Mesodermal cell (in vitro differentiated cells): Measurements from ENCODE around the gene HYAL2.
A peak's percentile ranks its signal among the peaks of the same experiment; 100 is the strongest.
"Not testable (repeated sequence)": the region's sequence is repeated elsewhere in the genome, so short reads cannot be mapped to it uniquely, and the experiment has no call there.

Experiments
- H3K27ac ChIP-seq: 2 replicates; pipeline ENCODE4 v1.7.0; 2013; ENCODE audit warnings: mild to moderate bottlenecking, low read depth, low read length, moderate library complexity; ENCODE audit not compliant: severe bottlenecking
- H3K36me3 ChIP-seq: 2 replicates; pipeline ENCODE4 v1.7.1; 2013; ENCODE audit warnings: mild to moderate bottlenecking, low read length, moderate library complexity; ENCODE audit not compliant: control insufficient read depth, insufficient read depth
- H3K4me1 ChIP-seq: one replicate; pipeline ENCODE4 v1.7.1; 2013; ENCODE audit warnings: mild to moderate bottlenecking, low read length; ENCODE audit not compliant: insufficient read depth, control insufficient read depth, poor library complexity, severe bottlenecking
- H3K4me3 ChIP-seq: 2 replicates; pipeline ENCODE4 v1.7.0; 2013; ENCODE audit warnings: low read length, control low read depth, mild to moderate bottlenecking; ENCODE audit not compliant: insufficient read depth, poor library complexity, severe bottlenecking; ENCODE audit errors: extremely low read depth
- H3K9me3 ChIP-seq: 2 replicates; pipeline ENCODE4 v1.7.1; 2013; ENCODE audit warnings: mild to moderate bottlenecking, low read length, moderate library complexity; ENCODE audit not compliant: control insufficient read depth
- WGBS, 2 experiments: methylation state at CpG; one replicate each; pipeline ENCODE4 v1.1.5; 2013; ENCODE audit warnings: missing lambda C conversion rate in 2 of 2; ENCODE audit not compliant: insufficient coverage in 2 of 2; 5-methylcytosine and 5-hydroxymethylcytosine counted together

The HYAL2 gene

GRCh38 chr3:50287262-50287661 is 35.3 kb downstream of the HYAL2 start:
- WGBS, 2 experiments = 88% methylated on average over 1 of the region's 1 CpG
- H3K36me3 ChIP-seq = peaks cover 43% of the 10 kb centered on the region
- no peak overlapping the region for H3K4me3 ChIP-seq
- H3K4me1 ChIP-seq = no peaks in the 10 kb centered on the region
- H3K9me3 ChIP-seq = no peaks in the 10 kb centered on the region
- H3K27ac ChIP-seq = no peak overlapping the region

DNA sequence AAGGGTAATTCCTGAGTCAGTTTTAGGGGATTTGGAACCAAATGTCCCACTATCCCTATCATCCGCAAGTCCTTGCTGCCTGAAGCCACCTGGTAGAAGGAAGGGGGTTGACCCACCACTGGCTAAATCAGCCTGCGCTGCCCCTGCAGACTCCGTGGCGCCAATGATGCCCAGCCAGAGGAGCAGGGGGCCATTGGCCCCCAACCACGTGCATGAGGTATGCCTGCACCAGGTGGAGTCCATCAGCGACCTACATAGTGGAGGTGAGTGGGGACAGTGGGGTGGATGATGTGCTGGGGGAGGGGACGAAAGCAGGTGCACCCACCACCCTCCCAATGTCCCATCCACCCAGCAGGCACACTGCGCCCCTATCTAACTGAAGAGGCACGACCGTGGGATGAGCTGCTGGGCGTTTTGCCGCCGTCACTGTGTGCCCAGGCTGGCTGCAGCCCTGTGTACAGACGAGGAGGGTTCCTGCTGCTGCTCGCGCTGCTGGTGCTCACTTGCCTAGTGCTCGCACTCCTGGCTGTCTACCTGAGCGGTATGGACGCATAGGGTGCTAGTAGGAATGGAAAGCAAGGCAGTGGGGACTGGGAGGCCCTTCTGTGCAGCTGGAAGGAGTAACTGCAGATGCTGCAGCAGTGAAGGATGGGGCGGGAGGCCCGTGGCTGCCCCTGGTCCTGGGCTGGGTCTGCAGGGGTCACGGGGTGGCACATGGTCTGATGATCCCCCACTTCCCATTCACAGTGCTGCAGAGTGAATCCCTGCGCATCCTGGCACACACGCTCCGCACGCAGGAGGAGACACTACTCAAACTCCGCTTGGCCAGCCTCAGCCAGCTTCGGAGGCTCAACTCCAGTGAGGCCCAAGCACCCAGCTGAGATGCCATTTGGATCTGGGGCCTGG is 36.0 kb downstream of the HYAL2 start:
- H3K4me1 ChIP-seq = no peaks in the 10 kb centered on the region
- no peak overlapping the region for H3K4me3 ChIP-seq
- no peak overlapping the region for H3K27ac ChIP-seq
- H3K36me3 ChIP-seq = peaks cover 43% of the 10 kb centered on the region
- 96 to 97% methylated on average over 19 to 24 of the region's 28 CpGs for WGBS, 2 experiments
- no peaks in the 10 kb centered on the region for H3K9me3 ChIP-seq

DNA sequence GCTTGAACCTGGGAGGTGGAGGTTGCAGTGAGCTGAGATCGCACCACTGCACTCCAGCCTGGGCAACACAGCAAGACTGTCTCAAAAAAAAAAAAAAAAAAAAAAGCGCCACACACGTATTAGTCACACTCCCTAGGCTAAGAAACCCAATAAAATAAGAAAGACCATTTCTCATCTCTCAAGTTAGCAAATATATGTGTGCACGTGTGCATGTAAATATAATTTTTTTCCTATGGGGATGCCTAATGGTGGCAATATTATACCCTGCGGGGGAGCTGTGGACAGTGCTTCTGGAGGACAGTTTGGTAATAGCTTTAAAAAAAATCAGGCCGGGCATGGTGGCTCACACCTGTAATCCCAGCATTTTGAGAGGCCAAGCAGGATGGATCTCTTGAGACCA is 38.4 kb downstream of the HYAL2 start:
- not testable (repeated sequence) for H3K4me1 ChIP-seq, H3K27ac ChIP-seq, H3K9me3 ChIP-seq, H3K4me3 ChIP-seq
- WGBS, 2 experiments = 90 to 93% methylated on average over 2 of the region's 6 CpGs
- H3K36me3 ChIP-seq = peaks cover 27% of the 10 kb centered on the region

DNA sequence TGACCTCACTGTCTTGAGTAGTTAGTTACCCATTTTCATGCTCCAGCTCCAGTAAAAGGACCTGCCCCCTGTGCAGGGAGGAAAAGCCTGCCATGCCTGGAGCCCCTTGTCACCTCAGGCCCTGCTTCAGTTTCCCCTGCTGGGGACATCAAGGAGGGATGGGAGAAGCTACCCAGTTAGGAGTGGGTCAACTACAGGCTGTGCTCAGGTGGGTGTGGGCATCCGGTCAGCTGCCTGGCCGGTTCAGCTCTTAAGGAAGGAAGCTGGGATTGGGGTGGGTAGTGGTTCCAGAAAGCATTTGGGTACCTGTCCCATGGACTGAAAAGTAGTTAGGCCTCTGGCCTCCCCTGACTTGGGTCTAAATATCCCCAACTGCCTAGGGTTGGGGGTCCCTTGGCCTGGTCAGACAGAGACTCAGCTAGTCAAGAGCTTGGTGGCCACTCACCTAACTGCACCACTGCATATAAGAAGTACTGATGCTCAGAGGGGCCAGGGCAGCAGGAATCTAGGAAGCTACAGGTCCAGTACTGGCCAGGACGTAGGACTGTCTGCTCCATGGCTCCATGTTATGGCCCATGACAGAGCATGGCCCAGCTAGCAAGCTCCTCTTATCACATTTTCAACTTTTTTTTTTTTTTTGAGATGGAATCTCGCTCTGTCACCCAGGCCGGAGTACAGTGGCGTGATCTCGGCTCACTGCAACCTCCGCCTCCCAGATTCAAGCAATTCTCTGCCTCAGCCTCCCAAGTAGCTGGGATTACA is 43.1 kb downstream of the HYAL2 start:
- no peak overlapping the region for H3K27ac ChIP-seq
- WGBS, 2 experiments = 95 to 98% methylated on average over 3 of the region's 8 CpGs

DNA sequence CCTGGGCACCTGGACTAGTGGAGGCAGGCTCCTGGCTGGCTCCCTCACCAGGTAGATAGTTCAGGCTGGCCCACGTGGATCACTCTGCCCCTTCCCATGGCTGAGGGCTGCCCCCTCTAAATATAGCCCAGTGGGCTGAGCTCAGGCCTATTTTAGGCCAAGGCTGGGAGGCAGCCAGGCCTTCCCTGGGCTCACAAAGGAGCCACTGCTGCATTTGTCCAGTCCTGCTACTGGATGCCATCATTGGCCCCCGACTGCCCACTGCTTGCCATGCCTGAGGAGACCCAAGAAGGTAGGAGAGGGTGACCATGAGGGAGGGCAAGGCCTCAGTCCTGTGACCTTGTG is 43.7 kb downstream of the HYAL2 start, which contains the start of gene LSMEM2:
TSS of gene LSMEM2 (plus strand) at position 208 of the 345 bp plus-strand sequence. CDS start at position 235, 27 bp downstream.
- H3K36me3 ChIP-seq = no peaks in the 10 kb centered on the region
- H3K4me1 ChIP-seq = no peaks in the 10 kb centered on the region
- no peak within 1 kb of the TSS for H3K4me3 ChIP-seq
- no peak within 1 kb of the TSS for H3K27ac ChIP-seq
- no peaks in the 10 kb centered on the region for H3K9me3 ChIP-seq
- 90 to 100% methylated on average over 1 to 2 of the region's 2 CpGs for WGBS, 2 experiments

More for the DNA sequence above, 43.1 kb downstream of the HYAL2 start:
- Histone ChIP-seq H3K36me3 (no peaks in the 10 kb centered on the region), H3K4me1 (no peaks in the 10 kb centered on the region), H3K4me3 (no peak overlapping the region), H3K9me3 (no peaks in the 10 kb centered on the region)

DNA sequence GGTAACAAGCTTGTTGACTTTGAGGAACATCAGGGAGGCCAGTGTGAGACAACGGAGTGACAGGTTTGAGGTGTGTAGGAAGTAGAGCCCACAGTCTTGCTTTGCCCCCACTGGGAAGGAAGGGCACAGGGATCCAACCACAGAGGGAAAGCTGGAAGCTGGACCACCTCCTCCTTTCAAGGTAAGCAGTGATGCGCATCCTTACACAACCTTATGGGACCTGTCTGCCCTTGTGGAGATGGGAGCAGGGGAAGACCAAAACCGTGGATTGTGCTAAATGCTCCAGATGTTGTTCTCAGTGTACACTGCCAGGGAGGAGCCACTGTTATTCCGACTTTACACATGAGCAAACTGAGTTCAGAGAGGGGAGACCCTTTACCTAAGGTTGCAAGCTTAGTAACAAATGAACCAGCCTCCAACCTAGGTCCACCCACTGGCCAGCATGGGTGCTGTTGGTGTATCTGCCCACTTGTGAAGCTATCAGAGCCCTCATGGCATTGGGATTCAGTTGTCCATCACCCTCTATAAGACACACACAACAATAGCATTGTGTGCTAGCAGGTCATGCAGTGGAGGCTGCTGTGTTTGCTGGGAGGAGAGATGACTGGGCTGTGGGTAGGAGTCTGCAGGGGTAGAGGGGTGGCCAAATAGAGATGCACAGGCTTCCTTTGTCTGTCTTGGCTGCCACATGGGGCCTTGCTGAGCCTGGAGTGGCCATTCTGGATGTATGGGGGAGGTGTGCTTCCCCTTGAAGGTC is 44.2 kb downstream of the HYAL2 start:
- no peaks in the 10 kb centered on the region for H3K36me3 ChIP-seq
- H3K4me1 ChIP-seq = no peaks in the 10 kb centered on the region
- H3K27ac ChIP-seq = no peak overlapping the region
- no peaks in the 10 kb centered on the region for H3K9me3 ChIP-seq
- H3K4me3 ChIP-seq = no peak overlapping the region
- WGBS, 2 experiments = 81 to 94% methylated on average over 3 to 4 of the region's 4 CpGs

GRCh38 chr3:50276762-50277101 is 45.8 kb downstream of the HYAL2 start:
- no peaks in the 10 kb centered on the region for H3K9me3 ChIP-seq
- H3K4me1 ChIP-seq = peaks cover 5% of the 10 kb centered on the region
- H3K36me3 ChIP-seq = no peaks in the 10 kb centered on the region
- no peak overlapping the region for H3K4me3 ChIP-seq
- no peak overlapping the region for H3K27ac ChIP-seq
- WGBS, 2 experiments = 94 to 98% methylated on average over 17 of the region's 17 CpGs

- WGBS, 2 experiments = 86 to 87% methylated on average over 68 to 78 of the region's 79 CpGs
- H3K36me3 ChIP-seq = no peaks in the 10 kb centered on the region
- no peaks in the 10 kb centered on the region for H3K9me3 ChIP-seq
- H3K27ac ChIP-seq = no peak overlapping the region
- H3K4me3 ChIP-seq = no peak overlapping the region
- peaks cover 11% of the 10 kb centered on the region for H3K4me1 ChIP-seq
Measured at GRCh38 chr3:50275996-50276761, 46.4 kb downstream of the HYAL2 start.

DNA sequence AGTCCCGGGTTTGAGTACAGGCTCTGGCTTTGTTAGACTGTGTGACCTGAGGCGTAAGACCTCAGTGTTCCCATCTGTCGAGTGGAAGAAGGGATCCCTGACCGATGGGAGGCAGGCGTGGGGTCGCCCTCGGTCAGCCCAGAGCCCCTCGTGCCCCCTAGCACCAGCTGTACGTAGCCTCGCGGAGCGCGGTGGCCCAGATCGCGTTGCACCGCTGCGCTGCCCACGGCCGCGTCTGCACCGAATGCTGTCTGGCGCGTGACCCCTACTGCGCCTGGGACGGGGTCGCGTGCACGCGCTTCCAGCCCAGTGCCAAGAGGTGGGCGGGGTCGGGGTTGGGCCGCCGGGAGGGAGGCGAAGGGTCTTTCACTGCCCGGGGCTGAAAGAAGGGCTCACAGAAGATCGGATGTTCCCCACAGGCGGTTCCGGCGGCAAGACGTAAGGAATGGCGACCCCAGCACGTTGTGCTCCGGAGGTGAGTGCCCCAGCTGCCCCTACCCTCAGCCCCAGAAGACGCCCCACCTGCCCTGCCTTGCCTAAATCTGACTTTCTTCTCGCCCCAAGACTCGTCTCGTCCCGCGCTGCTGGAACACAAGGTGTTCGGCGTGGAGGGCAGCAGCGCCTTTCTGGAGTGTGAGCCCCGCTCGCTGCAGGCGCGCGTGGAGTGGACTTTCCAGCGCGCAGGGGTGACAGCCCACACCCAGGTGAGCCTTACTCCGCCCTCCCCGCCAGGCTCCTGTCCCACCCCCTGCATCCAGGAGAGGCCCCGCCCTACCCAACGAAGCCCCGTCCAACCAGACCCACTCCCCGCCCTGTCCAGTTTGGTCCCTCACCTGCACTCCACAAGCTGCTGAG is 47.2 kb downstream of the HYAL2 start:
- H3K36me3 ChIP-seq = no peaks in the 10 kb centered on the region
- H3K4me1 ChIP-seq = peaks cover 19% of the 10 kb centered on the region
- no peak overlapping the region for H3K27ac ChIP-seq
- 17 to 22% methylated on average over 39 to 63 of the region's 65 CpGs for WGBS, 2 experiments
- H3K4me3 ChIP-seq = peak overlapping the region; percentile 19
- no peaks in the 10 kb centered on the region for H3K9me3 ChIP-seq
